IMR-90 (cell line): ENCODE measurements around the gene MTMR4. TPM values are rescaled to one million over a fixed set of nuclear protein-coding genes. Genes with fewer than 3 reads are reported as not detected.

Experiments used
- ATAC-seq: fragments of 200-7000 bp; cut with Tn5 transposase; 2 replicates; pipeline ENCODE4 v1.9.1; 2020; ENCODE audit warnings: low read depth, mild to moderate bottlenecking, moderate library complexity
- BruUV-seq: library from RNA; stranded (reverse); fragments of 400-500 nt; replicated peaks from 2 replicates; lab custom pipeline; 2021; lab: Mats Ljungman, UMichigan
- CTCF ChIA-PET: fragments of 300-600 bp; formaldehyde crosslinking; extraction: SDS; loops from one replicate; lab custom pipeline; 2021; ENCODE audit warnings: antibody characterized with exemption; lab: Yijun Ruan, JAX
- POLR2A ChIA-PET: fragments of 300-600 bp; sonication (Branson Sonifier 250); formaldehyde crosslinking; loops from one replicate; lab custom pipeline; 2022; ENCODE audit warnings: antibody characterized with exemption; ENCODE audit not compliant: unreplicated experiment; lab: Charles Lee
- DNase-seq: peaks from one replicate; pipeline ENCODE4 v3.0.0; 2013
- H2AFZ ChIP-seq: replicated peaks from 2 replicates; pipeline ENCODE3; 2013; ENCODE audit warnings: low read length, mild to moderate bottlenecking; ENCODE audit not compliant: poor library complexity
- H2AK5ac ChIP-seq: 2 replicates; pipeline ENCODE4 v1.6.1; 2013; ENCODE audit warnings: low read depth, low read length, inconsistent platforms
- H2AK9ac ChIP-seq: replicated peaks from 2 replicates; pipeline ENCODE3; 2013; ENCODE audit warnings: mild to moderate bottlenecking, low read depth, low read length, moderate library complexity; ENCODE audit not compliant: poor library complexity
- H2BK120ac ChIP-seq: 2 replicates; pipeline ENCODE4 v1.6.1; 2013; ENCODE audit warnings: low read depth, low read length, inconsistent platforms
- H2BK15ac ChIP-seq: 3 replicates; pipeline ENCODE4 v1.6.1; 2013; ENCODE audit warnings: low read depth, low read length, inconsistent platforms
- H2BK20ac ChIP-seq: 2 replicates; pipeline ENCODE4 v1.6.1; 2013; ENCODE audit warnings: low read depth, mild to moderate bottlenecking, inconsistent platforms, low read length, moderate library complexity
- H2BK5ac ChIP-seq: 2 replicates; pipeline ENCODE4 v1.6.1; 2013; ENCODE audit warnings: mild to moderate bottlenecking, low read depth, low read length, inconsistent platforms; ENCODE audit not compliant: poor library complexity, severe bottlenecking
- H3K14ac ChIP-seq: replicated peaks from 2 replicates; pipeline ENCODE4 v1.6.1; 2013; ENCODE audit warnings: low read depth, low read length, inconsistent platforms
- H3K18ac ChIP-seq: 2 replicates; pipeline ENCODE4 v1.6.1; 2013; ENCODE audit warnings: low read depth, low read length, control low read depth
- H3K23ac ChIP-seq: 2 replicates; pipeline ENCODE4 v1.6.1; 2013; ENCODE audit warnings: low read depth, low read length, inconsistent platforms
- H3K27ac ChIP-seq: 2 replicates; pipeline ENCODE4 v1.5.1; 2013; ENCODE audit warnings: mild to moderate bottlenecking, control low read depth, low read length; ENCODE audit not compliant: insufficient read depth
- H3K27me3 ChIP-seq: 2 replicates; pipeline ENCODE4 v1.6.1; 2013; ENCODE audit warnings: low read length; ENCODE audit not compliant: control insufficient read depth, insufficient read depth
- H3K36me3 ChIP-seq: 2 replicates; pipeline ENCODE4 v1.6.1; 2013; ENCODE audit warnings: low read length, mixed read lengths; ENCODE audit not compliant: control insufficient read depth, insufficient read depth
- H3K4ac ChIP-seq: 2 replicates; pipeline ENCODE4 v1.6.1; 2013; ENCODE audit warnings: low read depth, low read length, inconsistent platforms
- H3K4me1 ChIP-seq: 2 replicates; pipeline ENCODE4 v1.6.1; 2013; ENCODE audit warnings: low read length, mixed read lengths; ENCODE audit not compliant: control insufficient read depth, insufficient read depth
- H3K4me2 ChIP-seq: 2 replicates; pipeline ENCODE4 v1.6.1; 2013; ENCODE audit warnings: low read depth, mild to moderate bottlenecking, control low read depth, low read length, moderate library complexity
- H3K4me3 ChIP-seq: 2 replicates; pipeline ENCODE4 v1.5.1; 2013; ENCODE audit warnings: low read depth, mild to moderate bottlenecking, control low read depth, low read length, moderate library complexity; ENCODE audit not compliant: insufficient read depth
- H3K56ac ChIP-seq: 2 replicates; pipeline ENCODE4 v1.6.1; 2013; ENCODE audit warnings: low read length, inconsistent platforms; ENCODE audit not compliant: insufficient read depth; ENCODE audit errors: extremely low read depth
- H3K79me1 ChIP-seq, 2 experiments: 2 replicates each; pipeline ENCODE4 v1.6.1; 2013; ENCODE audit warnings: low read length in 2 of 2, inconsistent platforms in 1 of 2, low read depth in 1 of 2
- H3K9ac ChIP-seq: 2 replicates; pipeline ENCODE4 v1.6.1; 2013; ENCODE audit warnings: low read depth, low read length, control low read depth
- H3K9me1 ChIP-seq: 2 replicates; pipeline ENCODE4 v1.6.1; 2013; ENCODE audit warnings: low read length, inconsistent platforms; ENCODE audit not compliant: insufficient read depth
- H3K9me3 ChIP-seq: 2 replicates; pipeline ENCODE4 v1.6.1; 2013; ENCODE audit warnings: low read length; ENCODE audit not compliant: control insufficient read depth, insufficient read depth
- H4K20me1 ChIP-seq: 2 replicates; pipeline ENCODE4 v1.6.1; 2013; ENCODE audit warnings: low read length, inconsistent platforms; ENCODE audit not compliant: insufficient read depth
- H4K5ac ChIP-seq: 2 replicates; pipeline ENCODE4 v1.6.1; 2013; ENCODE audit warnings: mild to moderate bottlenecking, low read depth, low read length, control low read depth
- H4K8ac ChIP-seq, 2 experiments: 2 replicates each; pipeline ENCODE4 v1.6.1; 2013; ENCODE audit warnings: low read depth in 2 of 2, low read length in 2 of 2, control low read depth in 1 of 2, inconsistent platforms in 1 of 2
- H4K91ac ChIP-seq: 2 replicates; pipeline ENCODE4 v1.6.1; 2013; ENCODE audit warnings: low read depth, low read length, inconsistent platforms; ENCODE audit not compliant: insufficient read depth
- BHLHE40 ChIP-seq: fragments of 150-350 bp; IDR thresholded peaks from 2 replicates; pipeline ENCODE4 v1.6.1; 2016; ENCODE audit warnings: mild to moderate bottlenecking, low read depth, low read length
- CEBPB ChIP-seq: IDR thresholded peaks from 2 replicates; pipeline ENCODE4 v1.6.1; 2012; ENCODE audit warnings: low read depth, low read length, improper control_type of control experiment
- CHD1 ChIP-seq: IDR thresholded peaks from 2 replicates; pipeline ENCODE4 v1.6.1; 2012; ENCODE audit warnings: low read depth, low read length, improper control_type of control experiment
- FOS ChIP-seq: fragments of 150-350 bp; IDR thresholded peaks from 2 replicates; pipeline ENCODE4 v1.6.1; 2016; ENCODE audit warnings: low read depth, low read length
- MAFK ChIP-seq: IDR thresholded peaks from 2 replicates; pipeline ENCODE4 v1.6.1; 2012; ENCODE audit warnings: low read depth, low read length, improper control_type of control experiment
- MAZ ChIP-seq: IDR thresholded peaks from 2 replicates; pipeline ENCODE4 v1.6.1; 2012; ENCODE audit warnings: low read depth, mild to moderate bottlenecking, low read length, improper control_type of control experiment, moderate library complexity, borderline replicate concordance
- MXI1 ChIP-seq: IDR thresholded peaks from 2 replicates; pipeline ENCODE4 v1.6.1; 2012; ENCODE audit warnings: low read depth, mild to moderate bottlenecking, low read length, moderate library complexity, borderline replicate concordance
- NFE2L2 ChIP-seq: fragments of 150-350 bp; IDR thresholded peaks from 2 replicates; pipeline ENCODE4 v1.6.1; 2016; ENCODE audit warnings: low read depth, mild to moderate bottlenecking, low read length
- POLR2A ChIP-seq: IDR thresholded peaks from 2 replicates; pipeline ENCODE4 v1.6.1; 2012; ENCODE audit warnings: mild to moderate bottlenecking, low read depth, low read length
- RAD21 ChIP-seq: IDR thresholded peaks from 2 replicates; pipeline ENCODE4 v1.6.1; 2012; ENCODE audit warnings: low read length, improper control_type of control experiment
- RCOR1 ChIP-seq: IDR thresholded peaks from 2 replicates; pipeline ENCODE4 v1.6.1; 2012; ENCODE audit warnings: mild to moderate bottlenecking, low read length, improper control_type of control experiment; ENCODE audit not compliant: insufficient replicate concordance
- RFX5 ChIP-seq: IDR thresholded peaks from 2 replicates; pipeline ENCODE4 v1.8.0; 2012; ENCODE audit warnings: low read depth, mild to moderate bottlenecking, low read length, moderate library complexity
- SMC3 ChIP-seq: fragments of 150-350 bp; IDR thresholded peaks from 2 replicates; pipeline ENCODE4 v1.6.1; 2016; ENCODE audit warnings: low read depth, mild to moderate bottlenecking, antibody characterized with exemption, low read length, moderate library complexity
- dilution Hi-C: fragments of 300-500 bp; cut with HindIII; formaldehyde crosslinking; loops from one replicate; pipeline ENCODE4 v1.14.3; 2018; ENCODE audit warnings: low sequenced_read_pairs; ENCODE audit not compliant: unreplicated experiment
- in situ Hi-C: fragments of 300-500 bp; cut with MboI; formaldehyde crosslinking; loops from 3 replicates; pipeline ENCODE4 v1.14.3; 2019; ENCODE audit warnings: low sequenced_read_pairs, inconsistent platforms, mixed read lengths
- intact Hi-C: fragments of 100-400 bp; cut with micrococcal nuclease; formaldehyde crosslinking; loops from 2 replicates; pipeline ENCODE4 v1.10.0; 2022
- polyA plus RNA-seq, 3 experiments: library from polyadenylated mRNA; depleted of rRNA; stranded (reverse); fragments of >200 nt; gene quantifications; 2 replicates each; pipeline ENCODE4 v1.2.3, GENCODE V29; 2012; ENCODE audit warnings: low replicate concordance in 1 of 3
- total RNA-seq: library from RNA; depleted of rRNA; stranded (reverse); fragments of >200 nt; gene quantifications from 2 replicates; pipeline ENCODE4 v1.2.3, GENCODE V29; 2012
- TF ChIP-seq, protein P1 (sequence below): fragments of 150-350 bp; IDR thresholded peaks from 2 replicates; pipeline ENCODE4 v1.6.1; 2017; ENCODE audit warnings: mild to moderate bottlenecking, antibody characterized with exemption, low read length, low read depth
- TF ChIP-seq, protein P2 (sequence below): fragments of 150-350 bp; IDR thresholded peaks from 2 replicates; pipeline ENCODE4 v1.6.1; 2016; ENCODE audit warnings: low read depth, mild to moderate bottlenecking, low read length, moderate library complexity, borderline replicate concordance
- TF ChIP-seq, protein P3 (sequence below): conservative IDR thresholded peaks from 2 replicates; pipeline ENCODE4 v1.5.1; 2012; ENCODE audit warnings: mild to moderate bottlenecking, low read depth, low read length, improper control_type of control experiment

MTMR4 gene
- total and polyA plus RNA-seq, 2 of the 4 experiments (the other 2 are of a cell fraction) = 13.2 to 42.5 TPM

DNA sequence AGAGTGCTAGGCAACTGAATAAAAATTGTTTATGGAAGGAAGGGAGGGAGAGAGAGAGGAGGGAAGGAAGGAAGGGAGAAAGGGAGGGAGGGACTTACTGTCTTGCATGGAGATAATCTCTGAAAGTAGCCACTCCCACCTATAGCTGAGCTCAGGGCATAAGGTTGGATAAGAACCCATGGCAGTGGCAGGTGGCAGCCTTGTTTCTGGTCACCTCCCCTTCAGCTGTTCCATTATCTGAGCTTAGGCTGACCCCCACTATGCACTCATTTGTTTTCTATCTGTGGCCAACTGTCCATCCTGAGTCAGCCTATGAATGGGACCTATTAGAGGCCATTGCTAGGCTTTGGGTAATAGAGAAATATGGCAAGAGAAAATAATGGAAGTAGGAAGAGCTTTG, 25.3 kb upstream of the MTMR4 start:
- H3K9me1 ChIP-seq = peaks cover 4% of the 10 kb centered on the region; the same call in 1 of the 2 replicates
- intact Hi-C loops (no loop called here), dilution Hi-C loops (no loop called here), in situ Hi-C loops (no loop called here)
- H2BK120ac ChIP-seq = no peak overlapping the region
- ATAC-seq (no peak), DNase-seq (no peak)
- no peak overlapping the region for H3K18ac ChIP-seq
- H3K9ac ChIP-seq = no peak overlapping the region
- H3K23ac ChIP-seq = no peak overlapping the region
- no peak overlapping the region for H2AK5ac ChIP-seq
- H2BK15ac ChIP-seq = no peak overlapping the region
- no peak overlapping the region for H3K4me3 ChIP-seq
- H4K91ac ChIP-seq = no peak overlapping the region
- no peak overlapping the region for H4K5ac ChIP-seq
- TF ChIP-seq RAD21 (no peak), CHD1 (no peak), SMC3 (no peak), BHLHE40 (no peak), MAZ (no peak), CEBPB (no peak), MXI1 (no peak), RCOR1 (no peak), NFE2L2 (no peak), MAFK (no peak), FOS (no peak), POLR2A (no peak), RFX5 (no peak)
- TF ChIP-seq, protein P1, sequence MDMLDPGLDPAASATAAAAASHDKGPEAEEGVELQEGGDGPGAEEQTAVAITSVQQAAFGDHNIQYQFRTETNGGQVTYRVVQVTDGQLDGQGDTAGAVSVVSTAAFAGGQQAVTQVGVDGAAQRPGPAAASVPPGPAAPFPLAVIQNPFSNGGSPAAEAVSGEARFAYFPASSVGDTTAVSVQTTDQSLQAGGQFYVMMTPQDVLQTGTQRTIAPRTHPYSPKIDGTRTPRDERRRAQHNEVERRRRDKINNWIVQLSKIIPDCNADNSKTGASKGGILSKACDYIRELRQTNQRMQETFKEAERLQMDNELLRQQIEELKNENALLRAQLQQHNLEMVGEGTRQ = no peak
- TF ChIP-seq, protein P2, sequence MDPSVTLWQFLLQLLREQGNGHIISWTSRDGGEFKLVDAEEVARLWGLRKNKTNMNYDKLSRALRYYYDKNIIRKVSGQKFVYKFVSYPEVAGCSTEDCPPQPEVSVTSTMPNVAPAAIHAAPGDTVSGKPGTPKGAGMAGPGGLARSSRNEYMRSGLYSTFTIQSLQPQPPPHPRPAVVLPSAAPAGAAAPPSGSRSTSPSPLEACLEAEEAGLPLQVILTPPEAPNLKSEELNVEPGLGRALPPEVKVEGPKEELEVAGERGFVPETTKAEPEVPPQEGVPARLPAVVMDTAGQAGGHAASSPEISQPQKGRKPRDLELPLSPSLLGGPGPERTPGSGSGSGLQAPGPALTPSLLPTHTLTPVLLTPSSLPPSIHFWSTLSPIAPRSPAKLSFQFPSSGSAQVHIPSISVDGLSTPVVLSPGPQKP = no peak
- TF ChIP-seq, protein P3, sequence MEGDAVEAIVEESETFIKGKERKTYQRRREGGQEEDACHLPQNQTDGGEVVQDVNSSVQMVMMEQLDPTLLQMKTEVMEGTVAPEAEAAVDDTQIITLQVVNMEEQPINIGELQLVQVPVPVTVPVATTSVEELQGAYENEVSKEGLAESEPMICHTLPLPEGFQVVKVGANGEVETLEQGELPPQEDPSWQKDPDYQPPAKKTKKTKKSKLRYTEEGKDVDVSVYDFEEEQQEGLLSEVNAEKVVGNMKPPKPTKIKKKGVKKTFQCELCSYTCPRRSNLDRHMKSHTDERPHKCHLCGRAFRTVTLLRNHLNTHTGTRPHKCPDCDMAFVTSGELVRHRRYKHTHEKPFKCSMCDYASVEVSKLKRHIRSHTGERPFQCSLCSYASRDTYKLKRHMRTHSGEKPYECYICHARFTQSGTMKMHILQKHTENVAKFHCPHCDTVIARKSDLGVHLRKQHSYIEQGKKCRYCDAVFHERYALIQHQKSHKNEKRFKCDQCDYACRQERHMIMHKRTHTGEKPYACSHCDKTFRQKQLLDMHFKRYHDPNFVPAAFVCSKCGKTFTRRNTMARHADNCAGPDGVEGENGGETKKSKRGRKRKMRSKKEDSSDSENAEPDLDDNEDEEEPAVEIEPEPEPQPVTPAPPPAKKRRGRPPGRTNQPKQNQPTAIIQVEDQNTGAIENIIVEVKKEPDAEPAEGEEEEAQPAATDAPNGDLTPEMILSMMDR = no peak
- H2BK20ac ChIP-seq = no peak overlapping the region
- no peak overlapping the region for H4K8ac ChIP-seq
- ChIA-PET CTCF (no interaction called here), POLR2A (no interaction called here)
- H3K27me3 ChIP-seq = peaks cover 50% of the 10 kb centered on the region
- H2AFZ ChIP-seq = no peak overlapping the region
- no peak overlapping the region for H3K56ac ChIP-seq
- no peak overlapping the region for H3K27ac ChIP-seq
- H3K36me3 ChIP-seq = no peaks in the 10 kb centered on the region
- H4K20me1 ChIP-seq = no peaks in the 10 kb centered on the region
- no peak overlapping the region for H2AK9ac ChIP-seq
- no peaks in the 10 kb centered on the region for H3K79me1 ChIP-seq
- no TSS peak for BruUV-seq
- H2BK5ac ChIP-seq = no peak overlapping the region
- no peaks in the 10 kb centered on the region for H3K9me3 ChIP-seq
- H3K4ac ChIP-seq = no peak overlapping the region
- no peak overlapping the region for H3K4me2 ChIP-seq
- H3K4me1 ChIP-seq = peaks cover 5% of the 10 kb centered on the region; the same call in 1 of the 2 replicates
- H3K14ac ChIP-seq = no peak overlapping the region
